AG04450 (cell line): ENCODE measurements around the gene ZNF142. TPM values are rescaled to one million over a fixed set of nuclear protein-coding genes. Genes with fewer than 3 reads are reported as not detected.

ENCODE experiments used
- CTCF ChIA-PET: fragments of 300-600, 350-600 bp; formaldehyde crosslinking; extraction: SDS; loops from one replicate; lab custom pipeline; 2022; ENCODE audit warnings: antibody characterized with exemption, inconsistent platforms; lab: Charles Lee
- POLR2A ChIA-PET: fragments of 350-600 bp; formaldehyde crosslinking; extraction: SDS; loops from one replicate; lab custom pipeline; 2021; ENCODE audit warnings: antibody characterized with exemption, inconsistent platforms; lab: Yijun Ruan, JAX
- DNase-seq: peaks from one replicate; pipeline ENCODE4 v3.0.0-alpha.2; 2011; ENCODE audit warnings: low read depth, low spot score
- H3K27ac ChIP-seq: one replicate; pipeline ENCODE4 v1.5.1; 2012; ENCODE audit warnings: low read depth, low read length, control low read depth
- H3K27me3 ChIP-seq: one replicate; pipeline ENCODE4 v1.6.0; 2012; ENCODE audit warnings: low read length; ENCODE audit not compliant: control insufficient read depth, insufficient read depth
- H3K4me3 ChIP-seq: 2 replicates; pipeline ENCODE4 v1.5.1; 2011; ENCODE audit warnings: mild to moderate bottlenecking, low read depth, low read length, control low read depth
- H3K9me3 ChIP-seq: 2 replicates; pipeline ENCODE4 v1.5.1; 2012; ENCODE audit warnings: low read length; ENCODE audit not compliant: control insufficient read depth, insufficient read depth
- CTCF ChIP-seq: IDR thresholded peaks from 2 replicates; pipeline ENCODE4 v1.5.1; 2011; ENCODE audit warnings: low read depth, low read length, control low read depth, inconsistent platforms
- polyA plus RNA-seq: library from polyadenylated mRNA; depleted of rRNA; stranded (reverse); fragments of >200 nt; gene quantifications from 2 replicates; pipeline ENCODE4 v1.2.3, GENCODE V29; 2011

The ZNF142 gene
- polyA plus RNA-seq, 1 experiment, result 3.5 TPM

GRCh38 chr2:218648088-218648786 is 11.2 kb downstream of the ZNF142 start:
- ChIA-PET CTCF (interaction anchor here (0.6 to 4.1 kb wide), 25 partner anchors 9 to 663 kb away, joined by 3 to 32 read pairs (median 4); partner anchors contain the start of genes BCS1L, PLCD4, RNF25 and STK36), POLR2A (interaction anchor here (0.6 kb wide), 1 partner anchor 950 kb away, joined by 3 read pairs; no protein-coding TSS in a partner anchor)
- peak; percentile 86 for TF ChIP-seq CTCF
- Histone ChIP-seq H3K27ac (no peak overlapping the region), H3K9me3 (no peaks in the 10 kb centered on the region), H3K27me3 (no peaks in the 10 kb centered on the region), H3K4me3 (no peak overlapping the region)
- DNase-seq, result peak; percentile 49

GRCh38 chr2:218645126-218645525 is 14.3 kb downstream of the ZNF142 start:
- no peak for TF ChIP-seq CTCF
- Histone ChIP-seq H3K4me3 (no peak overlapping the region), H3K9me3 (no peaks in the 10 kb centered on the region), H3K27me3 (no peaks in the 10 kb centered on the region), H3K27ac (no peak overlapping the region)
- POLR2A ChIA-PET, result no interaction called here
- DNase-seq, result no peak
- CTCF ChIA-PET, result no interaction called here

- ChIA-PET POLR2A (no interaction called here), CTCF (no interaction called here)
- Histone ChIP-seq H3K4me3 (no peak overlapping the region), H3K27me3 (no peaks in the 10 kb centered on the region), H3K27ac (peak overlapping the region; percentile 3), H3K9me3 (no peaks in the 10 kb centered on the region)
- DNase-seq, result no peak
- no peak for TF ChIP-seq CTCF
Measured at GRCh38 chr2:218644721-218645120, 14.7 kb downstream of the ZNF142 start.

- CTCF ChIA-PET, result interaction anchor here (2.0 kb wide), 1 partner anchor 204 kb away, joined by 5 read pairs; no protein-coding TSS in a partner anchor
Measured at GRCh38 chr2:218643751-218644310, 15.6 kb downstream of the ZNF142 start.

More at GRCh38 chr2:218643751-218644310, 15.6 kb downstream of the ZNF142 start:
- Histone ChIP-seq H3K27ac (no peak overlapping the region), H3K9me3 (no peaks in the 10 kb centered on the region), H3K4me3 (no peak overlapping the region), H3K27me3 (no peaks in the 10 kb centered on the region)
- DNase-seq, result no peak
- POLR2A ChIA-PET, result no interaction called here
- TF ChIP-seq CTCF, result no peak
